Stimulated activated memory B cell treated with anti-CD40 and anti-IgM and Interleukin-4, amounts not matched to agents 10 μg/mL and 1 μg/mL and 100 μg/mL, for 72 hours (primary cell): ENCODE data around the gene MAP2K5.
"Not testable (repeated sequence)": the region's sequence is repeated elsewhere in the genome, so short reads cannot be mapped to it uniquely, and the experiment has no call there.

Experiments
- ATAC-seq: fragments of 150-1000 bp; cut with Tn5 transposase; 2 replicates; pipeline ENCODE4 v1.10.0; 2021
- H3K27ac Mint-ChIP-seq: one replicate; pipeline ENCODE4 v1.8.0; 2022; ENCODE audit warnings: mild to moderate bottlenecking, mixed read lengths
- H3K27me3 Mint-ChIP-seq: one replicate; pipeline ENCODE4 v1.8.0; 2022; ENCODE audit warnings: mixed read lengths
- H3K36me3 Mint-ChIP-seq: one replicate; pipeline ENCODE4 v1.8.0; 2022; ENCODE audit warnings: mixed read lengths
- H3K4me1 Mint-ChIP-seq: one replicate; pipeline ENCODE4 v1.8.0; 2022; ENCODE audit warnings: mixed read lengths
- H3K4me3 Mint-ChIP-seq: one replicate; pipeline ENCODE4 v1.8.0; 2022; ENCODE audit warnings: mild to moderate bottlenecking, moderate library complexity, mixed read lengths
- H3K9me3 Mint-ChIP-seq: one replicate; pipeline ENCODE4 v1.8.0; 2022; ENCODE audit warnings: mixed read lengths

Gene MAP2K5

DNA sequence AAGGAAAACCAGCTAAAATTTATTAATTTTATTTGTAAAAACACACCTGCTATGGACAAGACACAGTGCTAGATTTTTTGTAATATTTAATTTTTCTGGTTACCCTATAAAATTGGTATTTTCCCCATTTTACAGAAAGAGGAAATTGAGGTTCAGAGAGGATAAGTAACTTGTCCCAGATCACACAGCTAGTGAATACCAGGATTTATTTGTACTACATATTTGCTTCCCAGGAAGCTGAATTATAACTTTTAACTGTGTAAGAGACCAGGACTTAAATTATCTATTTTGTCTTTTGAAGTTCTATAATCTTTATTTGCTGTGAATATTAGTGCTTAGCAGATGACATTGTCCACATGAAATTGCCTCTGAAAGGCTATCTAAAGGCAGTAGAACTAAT, 49.7 kb downstream of the MAP2K5 start:
- Mint-ChIP-seq H3K4me1 (no peaks in the 10 kb centered on the region), H3K27me3 (no peaks in the 10 kb centered on the region), H3K36me3 (peaks cover 39% of the 10 kb centered on the region), H3K4me3 (no peak overlapping the region), H3K9me3 (no peaks in the 10 kb centered on the region), H3K27ac (no peak overlapping the region)
- no peak for ATAC-seq

DNA sequence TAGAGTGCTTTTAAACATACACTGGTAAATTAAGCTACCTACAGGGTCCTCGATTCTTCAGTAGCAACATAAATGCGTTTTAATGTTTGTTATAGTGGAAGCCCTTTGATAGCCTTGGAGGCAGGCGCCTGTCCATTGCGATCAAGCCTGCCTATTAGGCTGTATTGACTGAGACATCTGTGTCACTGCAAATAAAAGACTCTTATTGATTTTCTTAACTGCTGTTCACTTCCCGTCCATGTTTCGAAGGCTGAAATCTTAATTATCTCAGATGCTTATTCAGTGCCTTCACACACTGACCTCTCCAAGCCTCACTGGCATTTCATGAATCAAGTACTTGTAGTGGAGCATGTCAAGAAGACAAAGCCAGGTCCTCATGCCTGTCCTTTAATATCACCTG, 51.1 kb downstream of the MAP2K5 start:
- Mint-ChIP-seq H3K4me1 (no peaks in the 10 kb centered on the region), H3K27ac (no peak overlapping the region), H3K36me3 (peaks cover 32% of the 10 kb centered on the region), H3K9me3 (no peaks in the 10 kb centered on the region), H3K4me3 (no peak overlapping the region), H3K27me3 (no peaks in the 10 kb centered on the region)
- no peak for ATAC-seq

DNA sequence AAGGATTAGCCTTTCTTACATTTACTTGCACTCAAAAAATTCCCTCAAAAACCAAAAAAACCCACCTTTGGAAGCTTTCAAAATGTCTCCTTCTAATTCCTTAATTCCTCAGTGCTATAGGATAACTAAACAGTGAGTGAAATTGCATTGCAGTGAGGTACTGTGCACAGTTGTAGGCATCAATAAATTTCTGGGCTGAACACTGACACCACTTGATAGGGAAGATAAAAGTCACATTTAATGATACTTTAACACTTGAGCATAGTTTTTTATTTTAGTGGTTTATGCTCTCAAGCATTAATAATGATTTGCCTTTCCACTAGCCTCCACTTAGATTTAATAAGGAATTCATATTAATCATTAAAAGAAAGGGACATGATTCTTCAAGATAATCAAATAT, 52.3 kb downstream of the MAP2K5 start:
- Mint-ChIP-seq H3K36me3 (peaks cover 25% of the 10 kb centered on the region), H3K9me3 (no peaks in the 10 kb centered on the region), H3K27ac (no peak overlapping the region), H3K27me3 (no peaks in the 10 kb centered on the region), H3K4me1 (no peaks in the 10 kb centered on the region), H3K4me3 (no peak overlapping the region)
- ATAC-seq, result no peak

DNA sequence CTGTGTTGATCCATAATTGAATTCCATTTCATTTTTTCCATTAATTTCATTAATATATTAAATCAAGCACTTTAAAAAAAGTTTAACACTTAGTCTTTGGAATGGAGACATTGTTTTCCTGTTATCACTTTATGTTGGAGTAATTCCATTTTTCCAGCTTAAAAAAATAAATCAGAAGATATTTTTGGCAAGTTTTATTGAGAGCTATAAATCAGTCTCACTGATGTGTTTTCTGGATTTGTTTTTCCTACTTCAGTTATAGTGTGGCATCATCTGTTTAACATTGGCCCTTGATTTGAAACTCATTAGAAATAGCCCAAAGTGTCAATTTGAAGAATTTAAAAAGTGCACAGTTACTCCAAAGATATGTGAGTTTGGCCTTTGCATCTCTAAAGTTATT, 53.1 kb downstream of the MAP2K5 start:
- ATAC-seq, result no peak
- no peak overlapping the region for H3K4me3 Mint-ChIP-seq
- no peaks in the 10 kb centered on the region for H3K27me3 Mint-ChIP-seq
- no peaks in the 10 kb centered on the region for H3K4me1 Mint-ChIP-seq
- no peaks in the 10 kb centered on the region for H3K9me3 Mint-ChIP-seq
- peaks cover 24% of the 10 kb centered on the region for H3K36me3 Mint-ChIP-seq
- no peak overlapping the region for H3K27ac Mint-ChIP-seq

GRCh38 chr15:67601073-67601472, 58.6 kb downstream of the MAP2K5 start:
- no peak overlapping the region for H3K27ac Mint-ChIP-seq
- no peaks in the 10 kb centered on the region for H3K9me3 Mint-ChIP-seq
- H3K4me1 Mint-ChIP-seq, result no peaks in the 10 kb centered on the region
- H3K27me3 Mint-ChIP-seq, result no peaks in the 10 kb centered on the region
- ATAC-seq, result no peak
- no peak overlapping the region for H3K4me3 Mint-ChIP-seq
- H3K36me3 Mint-ChIP-seq, result peaks cover 52% of the 10 kb centered on the region

DNA sequence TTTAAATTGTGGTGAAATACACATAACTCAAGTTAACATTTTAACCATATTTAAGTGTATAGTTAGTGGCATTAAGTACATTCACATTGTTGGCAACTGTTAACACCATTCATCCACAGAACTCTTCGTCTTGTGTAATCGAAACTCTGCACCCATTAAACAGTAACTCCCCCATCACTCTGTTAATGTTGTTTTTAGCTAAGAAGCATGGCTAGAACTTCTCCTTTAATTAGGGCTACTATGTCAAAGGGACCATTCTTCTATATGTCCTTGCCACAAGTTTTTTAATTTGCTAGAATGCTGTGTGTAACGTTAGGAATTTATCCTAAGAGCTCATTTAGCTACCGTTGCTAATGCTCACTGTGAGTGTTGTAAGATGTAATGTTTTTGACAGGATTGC, 60.6 kb downstream of the MAP2K5 start:
- no peaks in the 10 kb centered on the region for H3K4me1 Mint-ChIP-seq
- H3K4me3 Mint-ChIP-seq, result no peak overlapping the region
- H3K36me3 Mint-ChIP-seq, result peaks cover 47% of the 10 kb centered on the region
- no peaks in the 10 kb centered on the region for H3K9me3 Mint-ChIP-seq
- H3K27ac Mint-ChIP-seq, result no peak overlapping the region
- no peaks in the 10 kb centered on the region for H3K27me3 Mint-ChIP-seq
- ATAC-seq, result no peak

- ATAC-seq, result no peak
- H3K4me3 Mint-ChIP-seq, result no peak overlapping the region
- no peaks in the 10 kb centered on the region for H3K4me1 Mint-ChIP-seq
- H3K27me3 Mint-ChIP-seq, result no peaks in the 10 kb centered on the region
- H3K36me3 Mint-ChIP-seq, result peaks cover 40% of the 10 kb centered on the region
- H3K27ac Mint-ChIP-seq, result no peak overlapping the region
- no peaks in the 10 kb centered on the region for H3K9me3 Mint-ChIP-seq
Measured at GRCh38 chr15:67605871-67606270, 63.4 kb downstream of the MAP2K5 start.

GRCh38 chr15:67606742-67607141, 64.2 kb downstream of the MAP2K5 start:
- Mint-ChIP-seq H3K36me3 (peaks cover 37% of the 10 kb centered on the region), H3K4me1 (no peaks in the 10 kb centered on the region), H3K4me3 (no peak overlapping the region), H3K27me3 (no peaks in the 10 kb centered on the region), H3K9me3 (no peaks in the 10 kb centered on the region), H3K27ac (no peak overlapping the region)
- ATAC-seq, result no peak

- Mint-ChIP-seq H3K4me1 (no peaks in the 10 kb centered on the region), H3K27ac (no peak overlapping the region), H3K27me3 (no peaks in the 10 kb centered on the region), H3K36me3 (peaks cover 36% of the 10 kb centered on the region), H3K9me3 (no peaks in the 10 kb centered on the region), H3K4me3 (no peak overlapping the region)
- no peak for ATAC-seq
Measured at GRCh38 chr15:67607329-67607728, 64.8 kb downstream of the MAP2K5 start.

DNA sequence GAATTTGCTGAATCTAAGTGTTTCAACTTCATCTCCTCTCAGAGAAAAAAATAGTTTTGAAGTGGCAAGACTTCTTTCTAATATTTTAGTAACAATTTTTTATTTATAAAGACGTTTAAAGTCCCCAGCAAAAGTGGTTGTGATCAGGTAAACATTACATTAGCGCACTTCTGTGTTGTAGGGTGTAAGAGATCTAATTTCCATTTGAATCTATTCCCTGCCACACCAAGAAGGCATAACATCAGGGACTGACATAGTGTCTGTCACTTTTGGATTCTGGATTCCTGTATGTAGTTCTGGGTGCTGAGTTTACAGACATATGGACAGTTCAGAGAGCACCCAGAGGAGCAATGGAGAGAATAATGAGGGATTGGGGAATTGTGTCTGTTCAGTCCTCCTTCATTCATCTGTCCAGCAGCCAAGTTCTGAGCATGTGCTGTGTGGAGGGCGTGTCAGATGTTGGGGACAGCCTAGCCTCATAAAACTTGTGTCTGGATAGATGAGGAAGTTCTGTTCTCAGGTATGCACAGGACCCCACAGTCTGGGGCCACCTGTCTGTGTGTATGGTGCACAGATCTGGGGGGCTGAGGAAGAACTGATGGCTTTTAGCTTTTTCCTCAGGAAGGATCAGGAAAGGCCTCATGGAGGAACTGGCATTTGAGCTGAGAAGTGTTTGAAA, 65.6 kb downstream of the MAP2K5 start:
- Mint-ChIP-seq H3K27me3 (no peaks in the 10 kb centered on the region), H3K9me3 (no peaks in the 10 kb centered on the region), H3K4me1 (no peaks in the 10 kb centered on the region), H3K4me3 (no peak overlapping the region), H3K27ac (no peak overlapping the region), H3K36me3 (peaks cover 29% of the 10 kb centered on the region)
- no peak for ATAC-seq

DNA sequence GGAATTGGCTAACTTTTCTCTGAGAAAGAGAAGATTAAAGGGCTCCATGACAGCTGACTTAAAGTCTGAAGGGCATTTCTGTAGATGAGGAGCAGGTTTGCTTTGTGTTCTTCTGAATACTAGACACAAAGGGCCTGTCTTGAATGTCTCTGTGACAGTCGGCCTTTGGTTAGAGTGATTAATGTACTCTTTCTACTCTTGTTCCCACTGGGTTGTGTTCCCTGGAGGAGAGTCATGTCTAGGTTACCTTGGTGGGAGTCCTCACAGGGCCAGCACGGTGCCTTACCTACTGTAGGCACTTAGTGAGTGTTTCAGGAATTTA, 66.1 kb downstream of the MAP2K5 start:
- Mint-ChIP-seq H3K4me3 (no peak overlapping the region), H3K4me1 (no peaks in the 10 kb centered on the region), H3K9me3 (no peaks in the 10 kb centered on the region), H3K27me3 (no peaks in the 10 kb centered on the region), H3K36me3 (peaks cover 26% of the 10 kb centered on the region), H3K27ac (no peak overlapping the region)
- ATAC-seq, result no peak

DNA sequence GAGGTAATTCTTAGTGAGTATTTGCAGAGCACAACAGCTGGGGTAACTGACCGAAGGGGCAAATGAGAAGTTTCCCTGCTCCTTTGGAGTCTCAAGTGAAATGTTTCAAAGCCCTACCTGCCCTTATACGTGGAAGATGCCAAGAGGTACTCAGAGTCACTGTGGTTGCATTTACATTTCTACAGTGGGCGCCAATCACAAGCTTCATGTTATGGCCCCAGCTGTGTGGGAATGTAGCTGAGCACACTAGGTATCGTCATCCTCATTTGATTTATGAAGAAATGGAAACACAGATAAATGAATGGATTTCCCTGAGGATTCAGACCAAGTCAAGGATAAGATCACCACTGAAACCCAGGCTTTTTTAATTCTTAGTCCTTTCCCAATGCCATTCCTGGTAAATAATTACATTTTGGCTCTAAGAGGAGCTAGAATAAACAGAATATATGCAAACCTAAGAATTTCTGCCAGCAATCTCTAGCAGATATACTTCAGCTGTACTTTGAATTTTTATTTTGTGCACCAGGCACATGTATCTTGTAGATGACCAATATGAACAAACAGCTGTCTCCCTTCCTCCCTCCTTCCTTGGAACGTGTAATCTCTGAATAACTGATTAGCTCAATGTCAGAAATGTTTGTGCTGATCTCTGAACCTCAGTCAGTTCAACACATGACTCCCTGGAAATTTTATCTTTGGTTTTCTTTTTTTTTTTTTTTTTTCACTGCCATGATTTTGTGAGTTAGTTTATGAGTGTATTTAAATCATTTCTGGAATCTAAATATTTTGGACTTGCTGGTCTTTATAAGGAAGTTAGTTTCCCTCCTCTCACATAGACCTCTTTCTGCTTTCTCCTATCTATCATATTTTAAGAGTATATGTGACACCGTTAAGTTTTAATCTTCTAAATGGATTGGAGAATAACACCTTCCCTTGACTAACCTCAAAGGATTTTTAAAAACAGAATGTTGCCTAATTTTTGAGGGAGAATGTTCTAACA, 69.2 kb downstream of the MAP2K5 start:
- no peak for ATAC-seq
- H3K9me3 Mint-ChIP-seq, result no peaks in the 10 kb centered on the region
- H3K4me3 Mint-ChIP-seq, result no peak overlapping the region
- H3K36me3 Mint-ChIP-seq, result peaks cover 21% of the 10 kb centered on the region
- H3K27me3 Mint-ChIP-seq, result no peaks in the 10 kb centered on the region
- no peaks in the 10 kb centered on the region for H3K4me1 Mint-ChIP-seq
- no peak overlapping the region for H3K27ac Mint-ChIP-seq

- peaks cover 20% of the 10 kb centered on the region for H3K36me3 Mint-ChIP-seq
- no peak overlapping the region for H3K27ac Mint-ChIP-seq
- H3K4me1 Mint-ChIP-seq, result no peaks in the 10 kb centered on the region
- ATAC-seq, result no peak
- H3K9me3 Mint-ChIP-seq, result no peaks in the 10 kb centered on the region
- H3K4me3 Mint-ChIP-seq, result no peak overlapping the region
- H3K27me3 Mint-ChIP-seq, result no peaks in the 10 kb centered on the region
Measured at GRCh38 chr15:67613211-67613610, 70.7 kb downstream of the MAP2K5 start.

GRCh38 chr15:67613708-67614107, 71.2 kb downstream of the MAP2K5 start:
- ATAC-seq, result no peak
- no peak overlapping the region for H3K27ac Mint-ChIP-seq
- no peak overlapping the region for H3K4me3 Mint-ChIP-seq
- no peaks in the 10 kb centered on the region for H3K4me1 Mint-ChIP-seq
- no peaks in the 10 kb centered on the region for H3K9me3 Mint-ChIP-seq
- H3K27me3 Mint-ChIP-seq, result no peaks in the 10 kb centered on the region
- H3K36me3 Mint-ChIP-seq, result peaks cover 23% of the 10 kb centered on the region

- H3K4me3 Mint-ChIP-seq, H3K27me3 Mint-ChIP-seq, H3K27ac Mint-ChIP-seq, H3K4me1 Mint-ChIP-seq, ATAC-seq, H3K9me3 Mint-ChIP-seq: not testable (repeated sequence)
- peaks cover 29% of the 10 kb centered on the region for H3K36me3 Mint-ChIP-seq
Measured at GRCh38 chr15:67615131-67615534, 72.6 kb downstream of the MAP2K5 start.

DNA sequence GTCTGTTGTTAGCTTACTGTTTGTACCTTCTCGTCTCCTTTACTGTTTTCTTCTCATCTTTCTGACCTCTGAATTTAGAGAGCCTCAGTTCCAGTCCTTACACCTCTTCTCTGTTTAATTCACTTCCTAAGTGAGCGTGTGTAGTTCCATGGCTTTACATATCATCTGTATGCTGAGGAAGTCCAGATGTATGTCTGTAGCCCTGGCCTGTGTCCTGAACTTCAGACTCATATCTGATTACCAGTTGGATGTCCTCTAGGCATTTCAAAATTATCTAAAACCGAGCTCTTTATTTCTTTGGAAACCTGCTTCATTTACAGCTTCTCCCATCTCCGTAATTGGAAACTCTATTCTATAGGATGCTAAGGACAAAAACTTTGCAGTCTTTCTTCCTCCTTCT, 75.8 kb downstream of the MAP2K5 start:
- Mint-ChIP-seq H3K27me3 (no peaks in the 10 kb centered on the region), H3K9me3 (no peaks in the 10 kb centered on the region), H3K4me3 (no peak overlapping the region), H3K4me1 (no peaks in the 10 kb centered on the region), H3K36me3 (peaks cover 40% of the 10 kb centered on the region), H3K27ac (no peak overlapping the region)
- ATAC-seq, result no peak
